CD4-positive, CD25-positive, alpha-beta regulatory T cell (primary cell): ENCODE results near the gene ANK3. TPM values are rescaled to one million over a fixed set of nuclear protein-coding genes. Genes with fewer than 3 reads are reported as not detected.
A peak's percentile ranks its signal among the peaks of the same experiment; 100 is the strongest.

Source experiments
- ATAC-seq, 2 donors: fragments of 150-1000 bp; cut with Tn5 transposase; one replicate each; pipeline ENCODE4 v1.10.0; 2021; ENCODE audit warnings: low read depth in 2 of 2, moderate number of reproducible peaks in 2 of 2, moderate library complexity in 1 of 2
- DNase-seq, 3 donors: peaks; one replicate each; pipeline versions ENCODE4 v3.0.0 to v3.0.0-alpha.2; 2012 to 2022; ENCODE audit warnings: mixed read lengths in 1 of 3
- H3K27ac ChIP-seq: one replicate; pipeline ENCODE4 v1.7.0; 2013; ENCODE audit warnings: mild to moderate bottlenecking, low read length; ENCODE audit not compliant: insufficient read depth, poor library complexity, severe bottlenecking
- H3K27me3 ChIP-seq: one replicate; pipeline ENCODE4 v1.7.0; 2013; ENCODE audit warnings: low read length; ENCODE audit not compliant: control insufficient read depth, insufficient read depth
- H3K36me3 ChIP-seq: one replicate; pipeline ENCODE4 v1.7.0; 2013; ENCODE audit warnings: mild to moderate bottlenecking, low read length, moderate library complexity; ENCODE audit not compliant: control insufficient read depth, insufficient read depth
- H3K4me1 ChIP-seq: 2 replicates; pipeline ENCODE4 v1.7.0; 2013; ENCODE audit warnings: mild to moderate bottlenecking, low read length; ENCODE audit not compliant: insufficient read depth, control insufficient read depth, poor library complexity, severe bottlenecking
- H3K4me3 ChIP-seq: one replicate; pipeline ENCODE4 v1.7.0; 2013; ENCODE audit warnings: low read depth, mild to moderate bottlenecking, low read length, moderate library complexity
- H3K9me3 ChIP-seq, 2 experiments: 1 replicate in 1 of 2; 2 replicates in 1 of 2; pipeline ENCODE4 v1.7.0; 2013; ENCODE audit warnings: low read length in 2 of 2, mild to moderate bottlenecking in 1 of 2, moderate library complexity in 1 of 2; ENCODE audit not compliant: control insufficient read depth in 2 of 2
- H3K27ac Mint-ChIP-seq, 3 donors: one replicate each; pipeline ENCODE4 v1.8.0; 2020 to 2022; ENCODE audit warnings: mild to moderate bottlenecking in 3 of 3, mixed read lengths in 3 of 3, moderate library complexity in 2 of 3
- H3K27me3 Mint-ChIP-seq: one replicate; pipeline ENCODE4 v1.8.0; 2022; ENCODE audit warnings: mild to moderate bottlenecking, mixed read lengths
- H3K36me3 Mint-ChIP-seq: one replicate; pipeline ENCODE4 v1.8.0; 2020; ENCODE audit warnings: mixed read lengths
- H3K4me1 Mint-ChIP-seq, 4 donors: one replicate each; pipeline ENCODE4 v1.8.0; 2020 to 2022; ENCODE audit warnings: mixed read lengths in 4 of 4, mild to moderate bottlenecking in 1 of 4
- H3K4me3 Mint-ChIP-seq, 4 donors: one replicate each; pipeline ENCODE4 v1.8.0; 2020 to 2022; ENCODE audit warnings: mild to moderate bottlenecking in 4 of 4, mixed read lengths in 4 of 4, moderate library complexity in 3 of 4
- H3K9me3 Mint-ChIP-seq, 7 donors: one replicate each; pipeline ENCODE4 v1.8.0; 2020 to 2022; ENCODE audit warnings: mixed read lengths in 7 of 7, mild to moderate bottlenecking in 3 of 7, moderate library complexity in 2 of 7
- polyA plus RNA-seq, 4 donors: library from polyadenylated mRNA; unstranded; fragments of 300-500 nt; fragmentation: Illumina TruSeq; gene quantifications; one replicate each; pipeline ENCODE4 v1.2.3, GENCODE V29; 2021
- total RNA-seq: library from RNA; stranded (reverse); gene quantifications from one replicate; pipeline ENCODE4 v1.2.3, GENCODE V29; 2022

Gene ANK3
- total and polyA plus RNA-seq, 5 donors from 2014 or later, result 1.8 to 32.6 (median 3.1) TPM

GRCh38 chr10:60396766-60397165, 7.1 kb upstream of the ANK3 start:
- Mint-ChIP-seq H3K27me3 (no peaks in the 10 kb centered on the region), H3K9me3 (peaks cover 0 to 3% (median 0%) of the 10 kb centered on the region in 7 donors), H3K36me3 (no peaks in the 10 kb centered on the region), H3K4me3 (no peak overlapping the region), H3K4me1 (no peaks in the 10 kb centered on the region), H3K27ac (no peak overlapping the region)
- Histone ChIP-seq H3K9me3 (no peaks in the 10 kb centered on the region), H3K36me3 (no peaks in the 10 kb centered on the region), H3K27me3 (no peaks in the 10 kb centered on the region), H3K4me3 (no peak overlapping the region), H3K4me1 (no peaks in the 10 kb centered on the region), H3K27ac (no peak overlapping the region)
- DNase-seq (no peak), ATAC-seq (no peak)

- no peak overlapping the region for H3K4me3 Mint-ChIP-seq
- Histone ChIP-seq H3K4me1 (no peaks in the 10 kb centered on the region), H3K27ac (no peak overlapping the region), H3K36me3 (no peaks in the 10 kb centered on the region), H3K9me3 (no peaks in the 10 kb centered on the region), H3K4me3 (no peak overlapping the region), H3K27me3 (no peaks in the 10 kb centered on the region)
- H3K27ac Mint-ChIP-seq, result no peak overlapping the region
- peaks cover 0 to 3% (median 0%) of the 10 kb centered on the region in 7 donors for H3K9me3 Mint-ChIP-seq
- DNase-seq (no peak), ATAC-seq (no peak)
- no peaks in the 10 kb centered on the region for H3K36me3 Mint-ChIP-seq
- no peaks in the 10 kb centered on the region for H3K4me1 Mint-ChIP-seq
- H3K27me3 Mint-ChIP-seq, result no peaks in the 10 kb centered on the region
Observed at GRCh38 chr10:60395711-60396110, 6.0 kb upstream of the ANK3 start.

GRCh38 chr10:60394446-60394845, 4.8 kb upstream of the ANK3 start:
- Mint-ChIP-seq H3K27me3 (no peaks in the 10 kb centered on the region), H3K9me3 (peaks cover 0 to 3% (median 0%) of the 10 kb centered on the region in 7 donors), H3K4me1 (no peaks in the 10 kb centered on the region), H3K27ac (no peak overlapping the region), H3K4me3 (no peak overlapping the region), H3K36me3 (no peaks in the 10 kb centered on the region)
- no peaks in the 10 kb centered on the region for H3K27me3 ChIP-seq
- H3K4me1 ChIP-seq, result no peaks in the 10 kb centered on the region
- no peaks in the 10 kb centered on the region for H3K9me3 ChIP-seq
- no peak overlapping the region for H3K4me3 ChIP-seq
- DNase-seq (peak in 1 of 3 donors; percentile 13), ATAC-seq (no peak)
- no peak overlapping the region for H3K27ac ChIP-seq
- H3K36me3 ChIP-seq, result no peaks in the 10 kb centered on the region

GRCh38 chr10:60390224-60390626, 550 bp upstream of the ANK3 start:
- DNase-seq, result no peak
- no peaks in the 10 kb centered on the region for H3K27me3 ChIP-seq
- no peaks in the 10 kb centered on the region for H3K9me3 ChIP-seq
- no peak for ATAC-seq
- no peaks in the 10 kb centered on the region for H3K36me3 Mint-ChIP-seq
- no peak overlapping the region for H3K27ac ChIP-seq
- H3K4me3 ChIP-seq, result no peak overlapping the region
- H3K27ac Mint-ChIP-seq, result no peak overlapping the region
- no peak overlapping the region for H3K4me3 Mint-ChIP-seq
- H3K27me3 Mint-ChIP-seq, result no peaks in the 10 kb centered on the region
- H3K4me1 Mint-ChIP-seq, result no peaks in the 10 kb centered on the region
- no peaks in the 10 kb centered on the region for H3K4me1 ChIP-seq
- no peaks in the 10 kb centered on the region for H3K36me3 ChIP-seq
- H3K9me3 Mint-ChIP-seq, result peaks cover 0 to under 1% (median 0%) of the 10 kb centered on the region in 7 donors

GRCh38 chr10:60388709-60389301, 870 bp downstream of the ANK3 start:
- Mint-ChIP-seq H3K27ac (peak overlapping the region in 1 of 3 donors; percentile 3), H3K4me3 (no peak overlapping the region), H3K4me1 (no peaks in the 10 kb centered on the region)

GRCh38 chr10:60388116-60388625, 1.5 kb downstream of the ANK3 start:
- DNase-seq (no peak), ATAC-seq (no peak)
- H3K4me3 ChIP-seq, result no peak overlapping the region
- H3K36me3 Mint-ChIP-seq, result no peaks in the 10 kb centered on the region
- H3K4me1 ChIP-seq, result no peaks in the 10 kb centered on the region
- no peaks in the 10 kb centered on the region for H3K9me3 ChIP-seq
- H3K27ac ChIP-seq, result no peak overlapping the region
- no peaks in the 10 kb centered on the region for H3K27me3 Mint-ChIP-seq
- H3K4me1 Mint-ChIP-seq, result no peaks in the 10 kb centered on the region
- H3K9me3 Mint-ChIP-seq, result no peaks in the 10 kb centered on the region
- H3K27ac Mint-ChIP-seq, result no peak overlapping the region
- no peaks in the 10 kb centered on the region for H3K27me3 ChIP-seq
- H3K4me3 Mint-ChIP-seq, result no peak overlapping the region
- H3K36me3 ChIP-seq, result no peaks in the 10 kb centered on the region

More at GRCh38 chr10:60388709-60389301, 870 bp downstream of the ANK3 start:
- Histone ChIP-seq H3K9me3 (no peaks in the 10 kb centered on the region), H3K4me3 (no peak overlapping the region), H3K4me1 (no peaks in the 10 kb centered on the region), H3K27ac (no peak overlapping the region), H3K27me3 (no peaks in the 10 kb centered on the region), H3K36me3 (no peaks in the 10 kb centered on the region)
- no peaks in the 10 kb centered on the region for H3K36me3 Mint-ChIP-seq
- H3K9me3 Mint-ChIP-seq, result no peaks in the 10 kb centered on the region
- no peaks in the 10 kb centered on the region for H3K27me3 Mint-ChIP-seq
- ATAC-seq (no peak), DNase-seq (peak in 1 of 3 donors; percentile 1)

GRCh38 chr10:60387531-60387930, 2.1 kb downstream of the ANK3 start:
- no peaks in the 10 kb centered on the region for H3K27me3 ChIP-seq
- no peak overlapping the region for H3K27ac ChIP-seq
- Mint-ChIP-seq H3K4me3 (no peak overlapping the region), H3K27ac (no peak overlapping the region), H3K9me3 (no peaks in the 10 kb centered on the region), H3K36me3 (no peaks in the 10 kb centered on the region), H3K27me3 (no peaks in the 10 kb centered on the region), H3K4me1 (no peaks in the 10 kb centered on the region)
- H3K4me1 ChIP-seq, result no peaks in the 10 kb centered on the region
- H3K4me3 ChIP-seq, result no peak overlapping the region
- H3K9me3 ChIP-seq, result no peaks in the 10 kb centered on the region
- no peak for ATAC-seq
- DNase-seq, result no peak
- H3K36me3 ChIP-seq, result no peaks in the 10 kb centered on the region

GRCh38 chr10:60385399-60385738, 4.3 kb downstream of the ANK3 start:
- no peaks in the 10 kb centered on the region for H3K36me3 Mint-ChIP-seq
- Histone ChIP-seq H3K4me1 (no peaks in the 10 kb centered on the region), H3K9me3 (no peaks in the 10 kb centered on the region), H3K27me3 (no peaks in the 10 kb centered on the region), H3K27ac (no peak overlapping the region), H3K36me3 (no peaks in the 10 kb centered on the region), H3K4me3 (no peak overlapping the region)
- H3K27me3 Mint-ChIP-seq, result no peaks in the 10 kb centered on the region
- no peak overlapping the region for H3K27ac Mint-ChIP-seq
- no peak overlapping the region for H3K4me3 Mint-ChIP-seq
- no peak for DNase-seq
- no peak for ATAC-seq
- no peaks in the 10 kb centered on the region for H3K4me1 Mint-ChIP-seq
- H3K9me3 Mint-ChIP-seq, result no peaks in the 10 kb centered on the region
